Measurements from ENCODE around the gene LILRA2. TPM values are rescaled to one million over a fixed set of nuclear protein-coding genes. Genes with fewer than 3 reads are reported as not detected.

LILRA2 gene
- total RNA-seq, 1 donor from 2014 or later, result not detected

DNA sequence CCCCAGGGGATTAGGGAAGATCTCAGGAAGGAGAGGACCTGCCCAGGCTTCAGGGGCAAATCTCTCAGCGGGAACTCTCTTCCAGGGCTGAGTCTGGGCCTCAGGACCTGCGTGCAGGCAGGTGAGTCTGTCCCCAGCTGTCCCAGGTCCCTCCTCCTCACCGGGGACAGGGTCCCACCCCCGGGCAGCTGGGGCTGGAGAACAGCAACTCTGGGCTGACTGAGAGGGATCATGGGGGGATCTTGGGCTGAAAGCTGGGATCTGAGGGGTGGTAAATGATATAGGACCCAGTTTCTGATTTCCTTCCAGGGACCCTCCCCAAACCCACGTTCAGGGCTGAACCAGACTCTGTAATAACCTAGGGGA is 34.2 kb downstream of the LILRA2 start:
- Histone ChIP-seq H3K4me3 (no peak overlapping the region), H3K27ac (no peak overlapping the region), H4K20me1 (ENCODE audit: low read depth) (no peaks in the 10 kb centered on the region), H3F3A (ENCODE audit: low read depth) (no peaks in the 10 kb centered on the region), H3K4me1 (no peaks in the 10 kb centered on the region), H3K9me3 (ENCODE audit: low read depth) (peaks cover 30% of the 10 kb centered on the region), H2AFZ (replicated peaks) (no peak overlapping the region), H3K4me2 (no peak overlapping the region), H3K79me2 (ENCODE audit: low read depth) (no peaks in the 10 kb centered on the region), H3K9ac (no peak overlapping the region), H3K36me3 (no peaks in the 10 kb centered on the region), H3K27me3 (no peaks in the 10 kb centered on the region)
- H3K4me1 Mint-ChIP-seq, result no peaks in the 10 kb centered on the region
- peaks cover 35% of the 10 kb centered on the region for H3K9me3 Mint-ChIP-seq
- no peak overlapping the region for H3K27ac Mint-ChIP-seq
- no peaks in the 10 kb centered on the region for H3K36me3 Mint-ChIP-seq
- no peak for DNase-seq (ENCODE audit: low spot score)
- no peaks in the 10 kb centered on the region for H3K27me3 Mint-ChIP-seq (ENCODE audit: insufficient read depth, low read depth)
- TF ChIP-seq EZH2 (IDR thresholded peaks at IDR 0.05) (no peak), EZH2phosphoT487 (IDR thresholded peaks at IDR 0.05) (no peak)
- TF ChIP-seq, protein P1, sequence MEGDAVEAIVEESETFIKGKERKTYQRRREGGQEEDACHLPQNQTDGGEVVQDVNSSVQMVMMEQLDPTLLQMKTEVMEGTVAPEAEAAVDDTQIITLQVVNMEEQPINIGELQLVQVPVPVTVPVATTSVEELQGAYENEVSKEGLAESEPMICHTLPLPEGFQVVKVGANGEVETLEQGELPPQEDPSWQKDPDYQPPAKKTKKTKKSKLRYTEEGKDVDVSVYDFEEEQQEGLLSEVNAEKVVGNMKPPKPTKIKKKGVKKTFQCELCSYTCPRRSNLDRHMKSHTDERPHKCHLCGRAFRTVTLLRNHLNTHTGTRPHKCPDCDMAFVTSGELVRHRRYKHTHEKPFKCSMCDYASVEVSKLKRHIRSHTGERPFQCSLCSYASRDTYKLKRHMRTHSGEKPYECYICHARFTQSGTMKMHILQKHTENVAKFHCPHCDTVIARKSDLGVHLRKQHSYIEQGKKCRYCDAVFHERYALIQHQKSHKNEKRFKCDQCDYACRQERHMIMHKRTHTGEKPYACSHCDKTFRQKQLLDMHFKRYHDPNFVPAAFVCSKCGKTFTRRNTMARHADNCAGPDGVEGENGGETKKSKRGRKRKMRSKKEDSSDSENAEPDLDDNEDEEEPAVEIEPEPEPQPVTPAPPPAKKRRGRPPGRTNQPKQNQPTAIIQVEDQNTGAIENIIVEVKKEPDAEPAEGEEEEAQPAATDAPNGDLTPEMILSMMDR (IDR thresholded peaks at IDR 0.05), result no peak
- no peak overlapping the region for H3K4me3 Mint-ChIP-seq

DNA sequence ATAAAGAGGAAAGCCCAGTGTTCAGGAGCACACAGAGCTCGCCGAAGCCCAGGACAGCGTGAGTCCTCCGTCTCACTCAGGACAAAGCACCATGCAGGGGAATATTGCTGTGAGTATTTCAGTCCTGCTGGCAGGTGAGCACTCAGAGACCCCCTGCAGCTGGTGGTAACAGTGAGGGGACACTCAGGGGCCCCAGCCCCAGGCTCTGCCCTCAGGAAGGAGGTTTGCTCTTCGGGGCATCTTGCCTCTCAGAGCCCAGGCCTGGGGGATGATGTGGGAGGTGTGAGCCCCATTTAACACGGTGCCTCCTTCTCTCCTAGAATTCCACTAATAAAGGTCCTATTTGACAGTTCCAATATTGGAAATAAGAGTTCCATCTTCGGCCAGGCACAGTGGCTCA is 34.6 kb downstream of the LILRA2 start:
- no peaks in the 10 kb centered on the region for H3K4me1 ChIP-seq
- no peak overlapping the region for H2AFZ ChIP-seq (replicated peaks)
- TF ChIP-seq EZH2phosphoT487 (IDR thresholded peaks at IDR 0.05), result no peak
- no peak for TF ChIP-seq EZH2 (IDR thresholded peaks at IDR 0.05)
- TF ChIP-seq, protein P1 (IDR thresholded peaks at IDR 0.05), result no peak
- no peaks in the 10 kb centered on the region for H3K4me1 Mint-ChIP-seq
- H3K9me3 ChIP-seq (ENCODE audit: low read depth), result peaks cover 30% of the 10 kb centered on the region
- no peaks in the 10 kb centered on the region for H3K36me3 ChIP-seq
- H3K4me2 ChIP-seq, result no peak overlapping the region
- peaks cover 38% of the 10 kb centered on the region for H3K9me3 Mint-ChIP-seq
- no peak overlapping the region for H3K27ac Mint-ChIP-seq
- no peak for DNase-seq (ENCODE audit: low spot score)
- no peak overlapping the region for H3K4me3 ChIP-seq
- H3K9ac ChIP-seq, result no peak overlapping the region
- no peak overlapping the region for H3K4me3 Mint-ChIP-seq
- no peak overlapping the region for H3K27ac ChIP-seq
- H3F3A ChIP-seq (ENCODE audit: low read depth), result no peaks in the 10 kb centered on the region
- H3K27me3 ChIP-seq, result no peaks in the 10 kb centered on the region
- no peaks in the 10 kb centered on the region for H3K79me2 ChIP-seq (ENCODE audit: low read depth)
- no peaks in the 10 kb centered on the region for H3K27me3 Mint-ChIP-seq (ENCODE audit: insufficient read depth, low read depth)
- H4K20me1 ChIP-seq (ENCODE audit: low read depth), result no peaks in the 10 kb centered on the region
- H3K36me3 Mint-ChIP-seq, result no peaks in the 10 kb centered on the region

DNA sequence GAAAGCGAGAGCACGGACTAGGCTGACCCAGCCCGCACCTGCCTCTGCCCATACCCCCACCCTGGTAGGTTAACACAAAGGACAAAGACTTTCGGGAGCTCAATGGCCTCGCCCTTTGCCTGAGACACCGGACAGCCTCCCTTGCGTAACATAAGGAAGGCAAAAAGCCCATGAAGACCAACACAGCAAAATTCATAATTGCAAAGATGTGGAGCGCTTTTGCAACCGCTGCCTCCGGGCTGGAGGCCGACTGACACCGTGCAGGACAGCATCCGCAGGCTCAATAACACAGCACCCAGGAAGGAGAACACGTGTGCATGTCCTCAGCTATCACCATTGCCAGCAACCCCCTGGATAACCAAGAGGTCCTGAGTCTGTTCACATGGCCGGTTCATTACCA is 35.2 kb downstream of the LILRA2 start:
- Mint-ChIP-seq H3K9me3 (peaks cover 38% of the 10 kb centered on the region), H3K27ac (no peak overlapping the region), H3K27me3 (ENCODE audit: insufficient read depth, low read depth) (no peaks in the 10 kb centered on the region), H3K4me3 (no peak overlapping the region), H3K36me3 (no peaks in the 10 kb centered on the region), H3K4me1 (no peaks in the 10 kb centered on the region)
- no peak overlapping the region for H3K27ac ChIP-seq
- H3K27me3 ChIP-seq, result no peaks in the 10 kb centered on the region
- H3K4me2 ChIP-seq, result no peak overlapping the region
- peaks cover 31% of the 10 kb centered on the region for H3K9me3 ChIP-seq (ENCODE audit: low read depth)
- H3K36me3 ChIP-seq, result no peaks in the 10 kb centered on the region
- DNase-seq (ENCODE audit: low spot score), result no peak
- no peaks in the 10 kb centered on the region for H3F3A ChIP-seq (ENCODE audit: low read depth)
- H3K9ac ChIP-seq, result no peak overlapping the region
- H3K4me1 ChIP-seq, result no peaks in the 10 kb centered on the region
- H3K79me2 ChIP-seq (ENCODE audit: low read depth), result no peaks in the 10 kb centered on the region
- no peak overlapping the region for H2AFZ ChIP-seq (replicated peaks)
- H3K4me3 ChIP-seq, result no peak overlapping the region
- H4K20me1 ChIP-seq (ENCODE audit: low read depth), result no peaks in the 10 kb centered on the region
- TF ChIP-seq, protein P1 (IDR thresholded peaks at IDR 0.05), result no peak
- TF ChIP-seq EZH2 (IDR thresholded peaks at IDR 0.05), result no peak
